ENCODE results near the gene THYN1.

GRCh38 chr11:134237557-134237922, 15.6 kb downstream of the THYN1 start:
- TF ChIP-seq CTCF (IDR thresholded peaks at IDR 0.05) (no peak), POLR2A (IDR thresholded peaks at IDR 0.05) (no peak)

Measured in ovary (tissue), 3 donors.